H54 (cell line): ENCODE data around the gene C3orf20.

ENCODE experiments used
- DNase-seq: peaks from one replicate; pipeline ENCODE4 v3.0.0; 2011; ENCODE audit warnings: low spot score, mixed read lengths; ENCODE audit not compliant: insufficient read length
- FAIRE-seq: peaks from 3 replicates; lab custom pipeline; 2011; peaks lifted over from hg19 to GRCh38; lab: Jason Lieb, UNC
- POLR2A ChIP-seq: IDR thresholded peaks from 2 replicates; pipeline ENCODE4 v1.6.1; 2011; ENCODE audit warnings: low read depth, mild to moderate bottlenecking, low read length

The C3orf20 gene

DNA sequence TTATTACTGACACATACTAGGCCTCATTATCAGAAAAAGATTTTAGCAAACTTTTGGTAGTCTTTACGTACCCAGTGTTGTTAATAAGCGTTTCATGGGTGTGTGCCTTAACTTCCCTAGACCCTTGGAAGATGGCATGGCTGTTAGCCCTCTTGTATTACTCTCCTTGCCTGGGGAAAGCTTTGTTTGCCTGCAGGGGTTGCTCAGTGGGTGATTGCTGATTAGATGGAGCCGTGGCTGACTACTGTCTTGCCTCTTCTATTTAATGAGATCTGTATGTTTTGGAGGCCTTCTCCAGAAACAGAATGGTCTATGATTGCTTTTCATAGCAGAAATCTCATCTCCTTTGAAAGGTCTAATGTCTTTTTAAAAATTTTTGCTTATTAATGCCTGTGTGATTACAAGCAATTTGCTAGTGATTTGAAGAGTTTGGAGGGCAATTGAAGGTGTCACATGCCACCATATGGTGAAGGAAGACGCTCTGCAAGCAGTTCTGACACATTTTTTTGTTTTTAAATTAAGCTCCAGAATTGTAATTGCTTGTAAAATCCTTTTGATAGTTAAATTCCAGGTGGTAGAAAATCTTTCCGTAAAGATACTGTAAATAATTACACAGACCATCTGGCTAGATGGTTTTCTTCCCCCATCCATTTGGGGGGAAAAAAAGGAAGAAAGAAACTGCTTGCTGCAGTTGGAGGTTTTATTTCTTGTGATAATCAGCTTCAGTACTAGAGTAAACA, 11.4 kb upstream of the C3orf20 start:
- DNase-seq (no peak), FAIRE-seq (no peak)
- no peak for TF ChIP-seq POLR2A

DNA sequence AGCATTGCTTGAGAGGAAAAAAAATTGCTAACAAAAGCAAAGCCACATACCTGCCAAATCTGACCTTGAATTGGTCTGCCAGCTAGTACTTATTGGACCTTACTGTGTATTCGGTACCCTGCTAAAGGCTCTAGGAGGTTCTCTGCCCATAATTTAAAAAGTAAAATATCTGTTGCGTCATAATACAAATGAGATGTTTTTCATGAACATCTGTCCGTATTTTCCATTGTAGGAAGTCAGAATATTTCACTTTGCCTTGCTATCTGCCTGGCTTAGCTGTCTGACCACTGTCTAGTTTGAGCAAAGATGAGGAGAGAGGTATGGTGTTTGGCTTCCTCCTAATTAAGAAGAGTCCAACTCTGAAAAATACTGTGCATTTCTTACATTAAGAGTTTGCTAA, 10.8 kb upstream of the C3orf20 start:
- no peak for TF ChIP-seq POLR2A
- FAIRE-seq (no peak), DNase-seq (no peak)

DNA sequence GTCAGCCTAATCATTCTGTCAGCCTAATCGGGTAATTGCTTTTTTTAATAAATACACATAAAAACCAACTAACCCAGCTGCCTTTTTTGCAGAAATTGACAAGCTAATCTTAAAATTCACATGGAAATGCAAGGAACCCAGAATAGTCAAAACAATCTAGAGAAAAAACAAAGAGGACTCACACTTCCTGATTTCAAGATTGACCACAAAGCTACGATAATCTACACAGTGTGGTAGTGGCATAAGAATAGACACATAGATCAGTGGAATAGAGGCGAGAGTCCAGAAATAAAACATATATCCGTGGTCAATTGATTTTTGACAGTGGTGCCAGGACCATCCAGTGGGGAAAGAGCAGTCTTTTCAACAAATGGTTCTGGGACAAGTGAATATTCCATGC, 2.4 kb upstream of the C3orf20 start:
- no peak for DNase-seq
- TF ChIP-seq POLR2A: no peak
- no peak for FAIRE-seq

DNA sequence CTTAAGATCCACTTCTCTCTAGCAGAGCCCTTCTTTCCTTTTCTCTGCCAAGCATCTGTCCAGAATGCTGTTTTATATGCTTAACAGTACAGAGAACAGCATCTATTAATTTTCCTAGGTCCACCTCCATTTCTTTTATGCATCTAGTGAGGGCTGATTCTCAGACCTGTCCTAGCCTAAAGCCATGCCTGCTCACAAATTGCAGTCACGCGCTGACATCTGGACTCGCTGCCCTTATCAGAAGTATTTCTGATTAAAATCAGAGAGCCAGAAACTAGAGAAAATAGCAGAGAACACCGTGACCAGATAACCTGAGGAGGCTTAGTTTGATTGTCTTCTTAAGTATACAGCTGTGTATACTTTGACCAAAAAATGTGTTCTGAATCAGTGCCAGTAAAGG, 1.9 kb downstream of the C3orf20 start:
- TF ChIP-seq POLR2A: no peak
- FAIRE-seq (no peak), DNase-seq (no peak)

DNA sequence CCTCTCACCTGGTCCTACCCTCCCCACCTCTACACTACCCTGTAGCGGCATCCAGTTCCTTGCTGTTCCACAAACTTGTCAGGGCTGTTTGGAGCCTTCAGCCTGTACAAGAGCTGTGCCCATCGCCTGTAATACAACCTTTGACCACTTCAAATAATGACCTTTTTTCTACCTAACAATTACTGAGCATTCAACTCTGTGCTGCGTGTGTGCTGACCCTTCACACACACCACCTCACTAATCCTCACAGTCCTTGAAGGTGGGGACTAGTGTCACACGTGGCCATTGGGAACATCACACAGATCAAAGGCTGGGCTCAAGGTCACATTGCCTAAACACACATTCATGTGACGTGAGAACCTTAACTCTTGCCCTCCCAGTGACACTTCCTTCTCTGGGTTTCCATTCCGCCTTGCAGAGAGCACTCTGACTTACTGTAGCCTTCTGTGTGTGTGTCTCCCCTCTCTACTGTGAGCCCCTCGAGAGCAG, 3.1 kb downstream of the C3orf20 start:
- TF ChIP-seq POLR2A: no peak
- FAIRE-seq: no peak
- DNase-seq: no peak

DNA sequence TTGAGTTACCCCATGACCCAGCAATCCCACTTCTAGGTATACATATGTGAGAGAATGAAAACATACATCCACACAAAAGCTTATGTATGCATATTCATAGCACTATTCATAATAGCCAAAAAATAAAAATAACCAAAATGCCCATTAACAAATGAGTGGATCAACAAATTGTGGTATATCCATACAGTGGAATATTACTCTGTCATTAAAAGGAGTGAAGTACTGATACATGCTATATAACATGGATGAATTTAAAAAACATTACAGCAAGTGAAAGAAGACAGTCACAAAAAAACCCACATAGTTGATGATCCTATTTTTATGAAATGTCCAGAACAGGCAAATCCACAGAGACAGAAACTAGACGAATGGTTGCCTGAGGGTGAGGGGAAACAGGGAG, 5.2 kb downstream of the C3orf20 start:
- TF ChIP-seq POLR2A: no peak
- no peak for FAIRE-seq
- no peak for DNase-seq

DNA sequence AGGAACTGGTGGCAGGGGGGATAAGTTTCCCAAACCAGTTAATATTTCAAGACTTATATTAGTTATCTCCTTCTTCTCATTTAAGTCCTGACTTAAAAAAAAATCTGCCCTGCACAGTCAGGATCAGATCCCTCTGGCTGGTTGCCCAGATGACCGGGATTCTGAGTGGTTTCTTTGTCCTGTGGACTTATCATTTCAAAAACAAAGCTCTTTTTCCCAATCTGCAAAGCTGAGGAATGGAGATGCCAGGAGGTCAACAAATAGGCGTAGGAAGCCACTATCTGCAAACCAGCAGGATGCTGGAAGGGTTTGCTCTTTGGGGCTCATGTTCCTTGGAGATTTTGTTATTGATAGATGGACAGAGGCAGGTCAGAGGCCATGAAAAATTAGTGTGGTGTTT, 5.8 kb downstream of the C3orf20 start:
- FAIRE-seq (no peak), DNase-seq (no peak)
- no peak for TF ChIP-seq POLR2A

DNA sequence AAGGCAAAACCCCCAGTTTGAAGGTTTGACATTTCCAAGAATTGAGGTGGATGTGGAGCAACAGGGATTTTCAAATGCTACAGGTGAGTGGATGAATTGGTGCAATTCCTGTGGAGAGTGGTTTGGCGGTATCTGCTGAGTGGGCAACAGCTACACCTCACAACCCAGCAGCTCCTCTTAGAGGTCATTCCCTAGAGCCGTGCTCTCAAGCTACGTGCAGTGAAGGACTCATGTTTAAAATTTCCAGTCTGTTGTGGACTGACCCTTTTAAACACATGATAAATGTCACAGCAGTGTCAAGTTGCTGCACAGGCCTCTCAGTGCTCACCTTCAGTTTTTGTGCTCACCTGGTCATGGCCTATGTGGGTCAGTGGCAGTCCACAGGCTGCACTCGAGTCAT, 9.5 kb downstream of the C3orf20 start:
- FAIRE-seq: no peak
- no peak for DNase-seq

DNA sequence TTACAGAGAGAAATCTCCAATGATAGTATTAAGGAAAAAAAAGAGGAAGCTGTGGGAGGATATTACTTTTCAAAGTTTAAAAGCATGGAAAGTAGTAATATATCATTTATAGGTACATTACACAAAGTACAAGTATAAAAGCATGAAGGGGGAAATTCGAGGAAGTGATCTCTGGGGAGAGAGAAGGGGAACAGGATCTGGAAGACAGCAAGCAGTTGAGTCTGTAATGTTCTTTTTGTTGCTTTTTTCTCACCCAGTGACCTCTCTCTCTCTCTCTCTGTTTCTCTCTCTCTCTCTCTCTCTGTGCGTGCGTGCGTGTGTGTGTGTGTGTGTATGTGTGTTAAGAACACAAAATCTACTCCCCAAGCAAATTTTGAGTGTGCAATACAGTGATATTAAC, 10.2 kb downstream of the C3orf20 start:
- FAIRE-seq (no peak), DNase-seq (no peak)
- TF ChIP-seq POLR2A: no peak

More for the DNA sequence above, 9.5 kb downstream of the C3orf20 start:
- TF ChIP-seq POLR2A: no peak

DNA sequence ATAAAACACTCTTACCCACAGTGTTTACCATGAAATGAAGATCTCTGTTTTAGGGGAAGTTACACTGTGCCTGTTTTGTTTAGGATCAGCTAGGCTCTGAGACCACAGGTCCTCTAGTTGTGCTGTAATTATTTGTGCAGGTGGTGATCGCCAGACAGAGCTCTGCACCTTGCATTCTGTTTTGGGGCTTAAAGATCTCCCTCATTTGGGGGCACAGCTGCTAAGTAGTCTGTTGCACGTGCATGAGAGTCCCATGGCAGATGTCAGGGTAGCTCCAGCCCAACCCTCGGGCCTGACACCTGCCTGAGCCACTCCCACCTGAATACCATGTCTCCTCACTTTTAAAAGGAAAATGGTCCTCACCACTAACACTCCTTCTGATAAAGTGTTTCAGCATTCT, 12.4 kb downstream of the C3orf20 start:
- no peak for FAIRE-seq
- no peak for DNase-seq
- TF ChIP-seq POLR2A: no peak

DNA sequence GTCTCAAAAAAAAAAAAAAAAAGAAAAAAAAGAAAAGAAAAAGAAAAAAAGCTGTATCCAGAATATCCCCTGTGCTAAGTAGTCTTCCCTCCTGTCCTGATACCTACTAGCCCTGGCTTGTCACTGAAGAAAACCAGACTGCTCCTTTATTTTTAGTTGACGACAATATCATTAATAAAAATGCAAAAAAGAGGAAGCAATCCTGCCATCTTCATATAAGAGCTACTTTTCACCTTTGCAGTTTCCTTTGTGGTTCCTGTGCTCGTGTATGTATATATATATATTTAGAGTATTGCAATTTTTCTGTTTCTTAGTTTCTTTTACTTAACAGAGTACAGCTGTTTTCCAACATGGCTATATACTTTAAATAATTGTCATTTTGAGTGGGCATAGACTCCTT, 13.6 kb downstream of the C3orf20 start:
- no peak for TF ChIP-seq POLR2A
- DNase-seq: no peak
- no peak for FAIRE-seq

DNA sequence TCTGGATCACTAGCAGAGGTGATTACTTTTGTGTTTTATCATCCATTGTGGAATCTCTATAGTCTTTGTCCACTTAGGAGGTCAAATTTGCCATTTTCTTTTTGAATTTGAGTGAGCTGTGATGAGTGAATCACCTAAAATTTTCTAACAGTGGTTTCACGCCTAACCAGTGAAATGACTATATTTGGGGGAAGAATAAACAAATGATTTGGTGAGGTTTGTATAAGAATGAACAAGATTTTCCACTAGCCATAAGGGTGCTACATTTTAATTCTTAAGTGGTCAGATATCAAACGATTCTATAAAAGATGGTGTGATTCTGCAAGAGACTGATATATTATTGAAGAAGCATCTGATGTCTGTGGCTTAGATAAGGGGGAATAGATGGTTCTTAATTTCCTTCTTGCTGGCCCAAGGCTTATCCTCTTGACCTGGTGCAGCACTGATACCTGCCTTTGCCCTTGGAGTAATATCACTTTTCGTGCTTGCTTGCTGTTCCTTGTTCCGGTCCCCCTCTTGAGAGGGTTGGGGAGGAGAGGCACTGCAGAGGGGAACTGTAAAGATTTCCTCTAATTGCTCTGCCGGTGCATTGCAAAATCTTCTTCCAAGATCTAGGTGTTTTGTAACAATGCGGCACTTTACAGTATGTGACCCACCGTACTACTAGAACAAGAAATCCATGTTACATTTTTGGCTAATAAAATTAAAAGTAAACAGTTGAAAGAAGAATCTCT, 14.5 kb downstream of the C3orf20 start:
- no peak for TF ChIP-seq POLR2A
- no peak for DNase-seq
- FAIRE-seq: no peak

DNA sequence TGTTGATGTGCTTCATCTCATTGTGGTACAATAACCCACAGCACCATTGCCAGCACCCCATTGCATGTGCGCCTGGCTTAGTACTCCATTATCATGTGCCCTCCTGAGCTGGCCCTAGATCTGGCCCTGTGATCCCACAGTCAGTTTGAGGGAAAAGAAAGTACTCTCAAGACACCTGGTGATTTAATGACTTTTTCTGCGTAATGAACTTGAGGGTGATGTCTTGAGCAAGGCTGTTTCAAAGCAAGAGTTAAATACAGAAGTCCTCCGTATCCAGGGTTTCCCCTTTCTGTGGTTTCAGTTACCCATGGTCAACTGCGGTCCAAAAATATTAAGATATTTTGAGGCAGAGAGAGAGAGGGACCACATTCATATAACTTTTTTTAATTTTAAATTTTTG, 16.3 kb downstream of the C3orf20 start:
- no peak for FAIRE-seq
- no peak for TF ChIP-seq POLR2A

DNA sequence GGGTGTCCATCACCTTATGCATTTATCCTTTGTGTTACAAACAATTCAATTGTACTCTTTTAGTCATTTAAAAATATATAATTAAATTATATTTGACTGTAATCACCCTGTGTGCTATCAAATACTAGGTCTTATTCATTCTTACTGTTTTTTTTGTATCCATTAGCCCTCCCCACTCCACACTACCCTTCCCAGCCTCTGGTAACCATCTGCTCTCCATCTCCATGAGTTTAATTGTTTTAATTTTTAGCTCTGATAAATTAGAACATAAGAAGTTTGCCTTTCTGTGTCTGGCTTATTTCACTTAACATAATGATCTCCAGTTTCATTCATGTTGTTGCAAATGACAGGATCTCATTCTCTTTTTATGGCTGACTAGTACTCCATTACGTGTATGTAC, 16.8 kb downstream of the C3orf20 start:
- FAIRE-seq (no peak), DNase-seq (no peak)
- TF ChIP-seq POLR2A: no peak

More for the DNA sequence above, 16.3 kb downstream of the C3orf20 start:
- DNase-seq: no peak
